GM23338 (cell line): ENCODE results near the gene CDK4. TPM values are rescaled to one million over a fixed set of nuclear protein-coding genes. Genes with fewer than 3 reads are reported as not detected.

Experiments
- ATAC-seq: fragments of 200-7000 bp; cut with Tn5 transposase; 3 replicates; pipeline ENCODE4 v1.9.1; 2020
- DNase-seq: peaks from one replicate; pipeline ENCODE4 v3.0.0-alpha.2; 2015; ENCODE audit warnings: low spot score
- H2AFZ ChIP-seq: fragments of 200-600 bp; sonication (generic); 2 replicates; pipeline ENCODE4 v1.8.0; 2016; ENCODE audit warnings: antibody characterized with exemption, mild to moderate bottlenecking, moderate library complexity
- H3F3A ChIP-seq: fragments of 200-600 bp; sonication (generic); replicated peaks from 2 replicates; pipeline ENCODE4 v1.8.0; 2017; ENCODE audit warnings: antibody characterized with exemption, mixed run types, low read depth
- H3K27ac ChIP-seq: fragments of 200-600 bp; sonication (generic); 2 replicates; pipeline ENCODE4 v1.6.1; 2016; ENCODE audit warnings: low read depth
- H3K27me3 ChIP-seq: fragments of 200-600 bp; sonication (generic); 2 replicates; pipeline ENCODE4 v1.8.0; 2016; ENCODE audit warnings: mild to moderate bottlenecking, mixed run types, moderate library complexity; ENCODE audit not compliant: insufficient read depth
- H3K36me3 ChIP-seq: fragments of 200-600 bp; sonication (generic); 2 replicates; pipeline ENCODE4 v1.8.0; 2016; ENCODE audit warnings: mild to moderate bottlenecking; ENCODE audit not compliant: insufficient read depth
- H3K4me1 ChIP-seq: fragments of 200-600 bp; sonication (generic); 2 replicates; pipeline ENCODE4 v1.8.0; 2016; ENCODE audit warnings: mild to moderate bottlenecking, moderate library complexity; ENCODE audit not compliant: insufficient read depth
- H3K4me2 ChIP-seq: fragments of 200-600 bp; sonication (generic); 2 replicates; pipeline ENCODE4 v1.7.1; 2017; ENCODE audit warnings: mixed run types
- H3K4me3 ChIP-seq: fragments of 200-600 bp; sonication (generic); 2 replicates; pipeline ENCODE4 v1.6.1; 2016; ENCODE audit warnings: mixed run types
- H3K79me2 ChIP-seq: fragments of 200-600 bp; sonication (generic); replicated peaks from 2 replicates; pipeline ENCODE4 v1.8.0; 2017; ENCODE audit warnings: mild to moderate bottlenecking; ENCODE audit not compliant: insufficient read depth
- H3K9me2 ChIP-seq: fragments of 200-600 bp; sonication (generic); 2 replicates; pipeline ENCODE4 v1.8.0; 2017; ENCODE audit not compliant: insufficient read depth
- H4K20me1 ChIP-seq: fragments of 200-600 bp; sonication (generic); replicated peaks from 2 replicates; pipeline ENCODE4 v1.8.0; 2017; ENCODE audit warnings: mild to moderate bottlenecking; ENCODE audit not compliant: insufficient read depth
- H3K27ac Mint-ChIP-seq: 2 replicates; pipeline ENCODE4 v1.8.0; 2020; ENCODE audit warnings: inconsistent platforms, mild to moderate bottlenecking, moderate library complexity, mixed read lengths
- H3K27me3 Mint-ChIP-seq: 3 replicates; pipeline ENCODE4 v1.8.0; 2022; ENCODE audit warnings: low read depth, mild to moderate bottlenecking, moderate library complexity, mixed read lengths, inconsistent platforms; ENCODE audit not compliant: insufficient read depth, poor library complexity
- H3K36me3 Mint-ChIP-seq: 3 replicates; pipeline ENCODE4 v1.8.0; 2021; ENCODE audit warnings: low read depth, mild to moderate bottlenecking, inconsistent platforms, moderate library complexity, mixed read lengths
- H3K4me1 Mint-ChIP-seq: 3 replicates; pipeline ENCODE4 v1.8.0; 2020; ENCODE audit warnings: mild to moderate bottlenecking, inconsistent platforms, mixed read lengths
- H3K4me3 Mint-ChIP-seq: 3 replicates; pipeline ENCODE4 v1.8.0; 2021; ENCODE audit warnings: moderate library complexity, mild to moderate bottlenecking, inconsistent platforms, mixed read lengths
- H3K9me3 Mint-ChIP-seq: 3 replicates; pipeline ENCODE4 v1.8.0; 2020; ENCODE audit warnings: moderate library complexity, mild to moderate bottlenecking, inconsistent platforms, mixed read lengths
- CREB1 ChIP-seq: fragments of 250-450 bp; sonication (Bioruptor Pico); IDR thresholded peaks from 2 replicates; pipeline ENCODE4 v1.5.0; 2020; ENCODE audit warnings: low read depth, mild to moderate bottlenecking, moderate library complexity
- EZH2 ChIP-seq: fragments of 200-600 bp; sonication (generic); IDR thresholded peaks from one replicate; pipeline ENCODE4 v1.8.0; 2017; ENCODE audit warnings: antibody characterized with exemption, mild to moderate bottlenecking, low read depth; ENCODE audit not compliant: unreplicated experiment
- EZH2phosphoT487 ChIP-seq: fragments of 200-600 bp; sonication (generic); IDR thresholded peaks from one replicate; pipeline ENCODE4 v1.8.1; 2018; ENCODE audit warnings: antibody characterized with exemption; ENCODE audit not compliant: unreplicated experiment
- JUNB ChIP-seq: IDR thresholded peaks from one replicate; pipeline ENCODE4 v1.6.1; 2016; ENCODE audit warnings: antibody characterized with exemption; ENCODE audit not compliant: unreplicated experiment
- NANOG ChIP-seq: IDR thresholded peaks from 2 replicates; pipeline ENCODE4 v1.6.1; 2016; ENCODE audit warnings: antibody characterized with exemption, borderline replicate concordance
- POLR2AphosphoS5 ChIP-seq: IDR thresholded peaks from 2 replicates; pipeline ENCODE4 v1.6.1; 2016; ENCODE audit warnings: antibody characterized with exemption, low read depth
- STAT1 ChIP-seq: IDR thresholded peaks from one replicate; pipeline ENCODE4 v1.6.1; 2016; ENCODE audit warnings: antibody characterized with exemption; ENCODE audit not compliant: unreplicated experiment
- ZNF114 ChIP-seq: fragments of 250-450 bp; sonication (Bioruptor Pico); IDR thresholded peaks from 2 replicates; pipeline ENCODE4 v1.5.0; 2020; ENCODE audit warnings: mild to moderate bottlenecking, moderate library complexity
- ZNF331 ChIP-seq: fragments of 250-450 bp; sonication (Bioruptor Pico); IDR thresholded peaks from 2 replicates; pipeline ENCODE4 v1.5.0; 2020; ENCODE audit warnings: low read depth, mild to moderate bottlenecking, moderate library complexity
- polyA plus RNA-seq: library from polyadenylated mRNA; unstranded; fragments of >200 nt; fragmentation: Nextera tagmentation; extraction: Ambion mirVana; gene quantifications from 2 replicates; pipeline ENCODE4 v1.2.1, GENCODE V29; 2016
- total RNA-seq: library from RNA; depleted of rRNA; stranded (reverse); fragments of >200 nt; shearing (Covaris generic); gene quantifications from 2 replicates; pipeline ENCODE4 v1.2.3, GENCODE V29; 2014
- TF ChIP-seq, protein P1 (sequence below): fragments of 250-450 bp; sonication (Bioruptor Pico); IDR thresholded peaks from 2 replicates; pipeline ENCODE4 v1.5.0; 2020; ENCODE audit warnings: mild to moderate bottlenecking, moderate library complexity
- TF ChIP-seq, protein P2 (sequence below): IDR thresholded peaks from 2 replicates; pipeline ENCODE4 v1.6.1; 2016; ENCODE audit warnings: antibody characterized with exemption
- TF ChIP-seq, protein P3 (sequence below), 2 experiments: fragments of 200-600 bp in 1 of 2; sonication (generic) in 1 of 2; conservative IDR thresholded peaks; 2 replicates each; pipeline versions ENCODE4 v1.5.1 to v1.6.1; 2016 to 2017; ENCODE audit warnings: antibody characterized with exemption in 2 of 2, low read depth in 2 of 2, mild to moderate bottlenecking in 2 of 2, moderate library complexity in 1 of 2

CDK4 gene
- total and polyA plus RNA-seq, 2 experiments from 2014 or later: 105 to 198 TPM

DNA sequence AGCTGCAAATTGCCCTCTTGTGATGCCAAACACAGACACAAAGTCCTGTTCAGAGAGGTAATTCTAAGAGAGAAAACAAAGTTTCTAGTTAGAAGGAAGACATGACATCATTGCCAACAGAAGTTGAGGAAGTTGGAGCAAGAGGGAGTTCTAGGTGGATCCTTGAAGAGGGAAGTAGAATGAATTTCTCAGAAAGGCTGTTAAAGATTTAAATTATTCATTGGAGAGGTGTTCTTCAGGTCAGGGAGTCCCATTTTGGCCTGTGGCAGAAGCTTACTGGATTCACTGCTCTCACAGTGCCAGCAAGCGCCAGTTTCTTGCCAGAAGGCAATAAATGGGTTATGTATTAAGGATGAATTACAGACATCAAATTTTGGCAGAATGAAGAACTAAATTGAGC is 45.8 kb upstream of the CDK4 start (continued):
- TF ChIP-seq, protein P1, sequence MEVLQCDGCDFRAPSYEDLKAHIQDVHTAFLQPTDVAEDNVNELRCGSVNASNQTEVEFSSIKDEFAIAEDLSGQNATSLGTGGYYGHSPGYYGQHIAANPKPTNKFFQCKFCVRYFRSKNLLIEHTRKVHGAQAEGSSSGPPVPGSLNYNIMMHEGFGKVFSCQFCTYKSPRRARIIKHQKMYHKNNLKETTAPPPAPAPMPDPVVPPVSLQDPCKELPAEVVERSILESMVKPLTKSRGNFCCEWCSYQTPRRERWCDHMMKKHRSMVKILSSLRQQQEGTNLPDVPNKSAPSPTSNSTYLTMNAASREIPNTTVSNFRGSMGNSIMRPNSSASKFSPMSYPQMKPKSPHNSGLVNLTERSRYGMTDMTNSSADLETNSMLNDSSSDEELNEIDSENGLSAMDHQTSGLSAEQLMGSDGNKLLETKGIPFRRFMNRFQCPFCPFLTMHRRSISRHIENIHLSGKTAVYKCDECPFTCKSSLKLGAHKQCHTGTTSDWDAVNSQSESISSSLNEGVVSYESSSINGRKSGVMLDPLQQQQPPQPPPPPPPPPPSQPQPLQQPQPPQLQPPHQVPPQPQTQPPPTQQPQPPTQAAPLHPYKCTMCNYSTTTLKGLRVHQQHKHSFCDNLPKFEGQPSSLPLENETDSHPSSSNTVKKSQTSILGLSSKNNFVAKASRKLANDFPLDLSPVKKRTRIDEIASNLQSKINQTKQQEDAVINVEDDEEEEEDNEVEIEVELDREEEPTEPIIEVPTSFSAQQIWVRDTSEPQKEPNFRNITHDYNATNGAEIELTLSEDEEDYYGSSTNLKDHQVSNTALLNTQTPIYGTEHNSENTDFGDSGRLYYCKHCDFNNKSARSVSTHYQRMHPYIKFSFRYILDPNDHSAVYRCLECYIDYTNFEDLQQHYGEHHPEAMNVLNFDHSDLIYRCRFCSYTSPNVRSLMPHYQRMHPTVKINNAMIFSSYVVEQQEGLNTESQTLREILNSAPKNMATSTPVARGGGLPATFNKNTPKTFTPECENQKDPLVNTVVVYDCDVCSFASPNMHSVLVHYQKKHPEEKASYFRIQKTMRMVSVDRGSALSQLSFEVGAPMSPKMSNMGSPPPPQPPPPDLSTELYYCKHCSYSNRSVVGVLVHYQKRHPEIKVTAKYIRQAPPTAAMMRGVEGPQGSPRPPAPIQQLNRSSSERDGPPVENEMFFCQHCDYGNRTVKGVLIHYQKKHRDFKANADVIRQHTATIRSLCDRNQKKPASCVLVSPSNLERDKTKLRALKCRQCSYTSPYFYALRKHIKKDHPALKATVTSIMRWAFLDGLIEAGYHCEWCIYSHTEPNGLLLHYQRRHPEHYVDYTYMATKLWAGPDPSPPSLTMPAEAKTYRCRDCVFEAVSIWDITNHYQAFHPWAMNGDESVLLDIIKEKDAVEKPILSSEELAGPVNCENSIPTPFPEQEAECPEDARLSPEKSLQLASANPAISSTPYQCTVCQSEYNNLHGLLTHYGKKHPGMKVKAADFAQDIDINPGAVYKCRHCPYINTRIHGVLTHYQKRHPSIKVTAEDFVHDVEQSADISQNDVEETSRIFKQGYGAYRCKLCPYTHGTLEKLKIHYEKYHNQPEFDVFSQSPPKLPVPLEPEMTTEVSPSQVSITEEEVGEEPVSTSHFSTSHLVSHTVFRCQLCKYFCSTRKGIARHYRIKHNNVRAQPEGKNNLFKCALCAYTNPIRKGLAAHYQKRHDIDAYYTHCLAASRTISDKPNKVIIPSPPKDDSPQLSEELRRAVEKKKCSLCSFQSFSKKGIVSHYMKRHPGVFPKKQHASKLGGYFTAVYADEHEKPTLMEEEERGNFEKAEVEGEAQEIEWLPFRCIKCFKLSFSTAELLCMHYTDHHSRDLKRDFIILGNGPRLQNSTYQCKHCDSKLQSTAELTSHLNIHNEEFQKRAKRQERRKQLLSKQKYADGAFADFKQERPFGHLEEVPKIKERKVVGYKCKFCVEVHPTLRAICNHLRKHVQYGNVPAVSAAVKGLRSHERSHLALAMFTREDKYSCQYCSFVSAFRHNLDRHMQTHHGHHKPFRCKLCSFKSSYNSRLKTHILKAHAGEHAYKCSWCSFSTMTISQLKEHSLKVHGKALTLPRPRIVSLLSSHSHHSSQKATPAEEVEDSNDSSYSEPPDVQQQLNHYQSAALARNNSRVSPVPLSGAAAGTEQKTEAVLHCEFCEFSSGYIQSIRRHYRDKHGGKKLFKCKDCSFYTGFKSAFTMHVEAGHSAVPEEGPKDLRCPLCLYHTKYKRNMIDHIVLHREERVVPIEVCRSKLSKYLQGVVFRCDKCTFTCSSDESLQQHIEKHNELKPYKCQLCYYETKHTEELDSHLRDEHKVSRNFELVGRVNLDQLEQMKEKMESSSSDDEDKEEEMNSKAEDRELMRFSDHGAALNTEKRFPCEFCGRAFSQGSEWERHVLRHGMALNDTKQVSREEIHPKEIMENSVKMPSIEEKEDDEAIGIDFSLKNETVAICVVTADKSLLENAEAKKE (CRISPR knock-in tag): no peak
- TF ChIP-seq POLR2AphosphoS5 (no peak), EZH2phosphoT487 (no peak), ZNF331 (CRISPR knock-in tag) (no peak), ZNF114 (CRISPR knock-in tag) (no peak)
- TF ChIP-seq, protein P2, sequence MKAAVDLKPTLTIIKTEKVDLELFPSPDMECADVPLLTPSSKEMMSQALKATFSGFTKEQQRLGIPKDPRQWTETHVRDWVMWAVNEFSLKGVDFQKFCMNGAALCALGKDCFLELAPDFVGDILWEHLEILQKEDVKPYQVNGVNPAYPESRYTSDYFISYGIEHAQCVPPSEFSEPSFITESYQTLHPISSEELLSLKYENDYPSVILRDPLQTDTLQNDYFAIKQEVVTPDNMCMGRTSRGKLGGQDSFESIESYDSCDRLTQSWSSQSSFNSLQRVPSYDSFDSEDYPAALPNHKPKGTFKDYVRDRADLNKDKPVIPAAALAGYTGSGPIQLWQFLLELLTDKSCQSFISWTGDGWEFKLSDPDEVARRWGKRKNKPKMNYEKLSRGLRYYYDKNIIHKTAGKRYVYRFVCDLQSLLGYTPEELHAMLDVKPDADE: no peak

DNA sequence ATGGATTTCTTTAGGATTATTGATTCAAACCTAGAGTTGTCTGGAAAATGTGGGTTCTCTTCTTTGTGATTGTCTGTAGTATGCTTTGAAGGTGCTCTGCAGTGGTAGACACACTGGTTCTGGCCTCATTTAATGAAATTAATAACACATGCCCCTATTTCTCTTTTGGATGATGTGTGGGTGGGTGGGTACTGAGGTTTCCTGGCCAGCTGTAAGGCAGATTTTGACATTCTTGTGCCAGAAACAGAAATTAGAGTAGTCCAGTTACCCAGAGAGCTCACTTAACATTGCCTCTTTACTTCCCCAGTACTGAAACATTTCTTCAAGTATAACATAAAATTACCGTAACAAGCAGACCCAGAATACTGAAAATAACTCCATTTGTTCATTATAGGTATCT is 44.9 kb upstream of the CDK4 start:
- no peaks in the 10 kb centered on the region for H3K79me2 ChIP-seq
- Mint-ChIP-seq H3K4me3 (no peak overlapping the region), H3K4me1 (no peaks in the 10 kb centered on the region), H3K27me3 (no peaks in the 10 kb centered on the region), H3K27ac (no peak overlapping the region), H3K9me3 (no peaks in the 10 kb centered on the region), H3K36me3 (peaks cover 46% of the 10 kb centered on the region)
- ATAC-seq (no peak), DNase-seq (no peak)
- peaks cover 4% of the 10 kb centered on the region for H4K20me1 ChIP-seq
- no peaks in the 10 kb centered on the region for H3K4me1 ChIP-seq
- H3K9me2 ChIP-seq: no peaks in the 10 kb centered on the region
- no peaks in the 10 kb centered on the region for H3F3A ChIP-seq
- no peaks in the 10 kb centered on the region for H3K27me3 ChIP-seq
- no peak overlapping the region for H3K4me3 ChIP-seq
- H3K36me3 ChIP-seq: peaks cover 39% of the 10 kb centered on the region
- H3K27ac ChIP-seq: no peak overlapping the region
- no peak overlapping the region for H2AFZ ChIP-seq
- H3K4me2 ChIP-seq: no peak overlapping the region
- TF ChIP-seq ZNF114 (CRISPR knock-in tag) (no peak), CREB1 (CRISPR knock-in tag) (no peak), JUNB (no peak), POLR2AphosphoS5 (no peak), ZNF331 (CRISPR knock-in tag) (no peak), NANOG (no peak), EZH2phosphoT487 (no peak), STAT1 (no peak), EZH2 (no peak)
- TF ChIP-seq, protein P2: no peak
- TF ChIP-seq, protein P3, sequence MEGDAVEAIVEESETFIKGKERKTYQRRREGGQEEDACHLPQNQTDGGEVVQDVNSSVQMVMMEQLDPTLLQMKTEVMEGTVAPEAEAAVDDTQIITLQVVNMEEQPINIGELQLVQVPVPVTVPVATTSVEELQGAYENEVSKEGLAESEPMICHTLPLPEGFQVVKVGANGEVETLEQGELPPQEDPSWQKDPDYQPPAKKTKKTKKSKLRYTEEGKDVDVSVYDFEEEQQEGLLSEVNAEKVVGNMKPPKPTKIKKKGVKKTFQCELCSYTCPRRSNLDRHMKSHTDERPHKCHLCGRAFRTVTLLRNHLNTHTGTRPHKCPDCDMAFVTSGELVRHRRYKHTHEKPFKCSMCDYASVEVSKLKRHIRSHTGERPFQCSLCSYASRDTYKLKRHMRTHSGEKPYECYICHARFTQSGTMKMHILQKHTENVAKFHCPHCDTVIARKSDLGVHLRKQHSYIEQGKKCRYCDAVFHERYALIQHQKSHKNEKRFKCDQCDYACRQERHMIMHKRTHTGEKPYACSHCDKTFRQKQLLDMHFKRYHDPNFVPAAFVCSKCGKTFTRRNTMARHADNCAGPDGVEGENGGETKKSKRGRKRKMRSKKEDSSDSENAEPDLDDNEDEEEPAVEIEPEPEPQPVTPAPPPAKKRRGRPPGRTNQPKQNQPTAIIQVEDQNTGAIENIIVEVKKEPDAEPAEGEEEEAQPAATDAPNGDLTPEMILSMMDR (conservative IDR thresholded peaks at IDR 0.05; ENCODE audit: low read depth in 2 of 2): no peak
